ENCODE results near the gene CRACR2B.

DNA sequence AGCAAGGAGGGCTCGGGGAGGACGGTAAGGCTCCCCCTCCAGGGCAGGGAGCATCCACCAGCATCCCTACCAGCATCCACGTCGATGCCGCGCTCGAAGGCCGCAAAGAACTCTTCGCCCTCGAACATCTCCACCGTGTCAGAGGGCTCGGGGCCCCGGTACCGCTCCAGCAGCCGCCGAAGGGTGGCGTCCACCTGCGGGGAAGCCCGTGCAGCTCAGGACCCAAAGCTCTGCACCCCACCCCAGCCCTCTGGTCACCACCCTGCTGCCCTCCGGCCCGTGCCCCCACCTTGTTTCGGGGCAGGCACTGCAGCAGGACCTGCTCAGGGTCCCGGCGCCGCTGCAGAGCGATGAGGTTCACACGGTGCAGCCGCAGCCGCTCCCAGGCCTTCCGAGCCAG is 27.2 kb upstream of the CRACR2B start:
- TF ChIP-seq CTCF (IDR thresholded peaks at IDR 0.05) (no peak), POLR2A (IDR thresholded peaks at IDR 0.05) (no peak)
